ENCODE measurements around the gene BCL2L13. TPM values are rescaled to one million over a fixed set of nuclear protein-coding genes. Genes with fewer than 3 reads are reported as not detected.
"Not testable (repeated sequence)": the region's sequence is repeated elsewhere in the genome, so short reads cannot be mapped to it uniquely, and the experiment has no call there.

BCL2L13 gene
- polyA plus RNA-seq, 1 experiment, result 74.3 TPM

GRCh38 chr22:17633998-17634323 is 4.6 kb upstream of the BCL2L13 start:
- CTCF ChIA-PET, result interaction anchor here (1.1 kb wide), 1 partner anchor 523 kb away, joined by 3 read pairs; no protein-coding TSS in a partner anchor

GRCh38 chr22:17634696-17635095 is 3.9 kb upstream of the BCL2L13 start:
- Histone ChIP-seq H3K4me3 (ENCODE audit: low read depth, low read length) (no peak overlapping the region), H3K36me3 (ENCODE audit: control insufficient read depth, insufficient read depth, low read length) (no peaks in the 10 kb centered on the region), H3K27me3 (ENCODE audit: control insufficient read depth, insufficient read depth, low read length) (no peaks in the 10 kb centered on the region)
- ChIA-PET POLR2A (no interaction called here), CTCF (no interaction called here)
- TF ChIP-seq CTCF (IDR thresholded peaks at IDR 0.05; ENCODE audit: insufficient read depth, low read depth, low read length), result no peak
- DNase-seq (ENCODE audit: low read depth), result no peak

More at GRCh38 chr22:17633998-17634323, 4.6 kb upstream of the BCL2L13 start:
- Histone ChIP-seq H3K4me3 (ENCODE audit: low read depth, low read length) (no peak overlapping the region), H3K36me3 (ENCODE audit: control insufficient read depth, insufficient read depth, low read length) (no peaks in the 10 kb centered on the region), H3K27me3 (ENCODE audit: control insufficient read depth, insufficient read depth, low read length) (no peaks in the 10 kb centered on the region)
- no peak for TF ChIP-seq CTCF (IDR thresholded peaks at IDR 0.05; ENCODE audit: insufficient read depth, low read depth, low read length)
- DNase-seq (ENCODE audit: low read depth), result no peak
- POLR2A ChIA-PET, result no interaction called here

GRCh38 chr22:17636850-17637249 is 1.7 kb upstream of the BCL2L13 start:
- DNase-seq (ENCODE audit: low read depth); H3K4me3 ChIP-seq (ENCODE audit: low read depth, low read length); POLR2A ChIA-PET; H3K27me3 ChIP-seq (ENCODE audit: control insufficient read depth, insufficient read depth, low read length); H3K36me3 ChIP-seq (ENCODE audit: control insufficient read depth, insufficient read depth, low read length): not testable (repeated sequence)
- CTCF ChIA-PET, result interaction anchor here (0.6 to 0.7 kb wide), 2 partner anchors 58 to 1507 kb away, joined by 3 to 4 read pairs; no protein-coding TSS in a partner anchor

- Histone ChIP-seq H3K4me3 (ENCODE audit: low read depth, low read length) (peak overlapping the region; percentile 94), H3K27me3 (ENCODE audit: control insufficient read depth, insufficient read depth, low read length) (no peaks in the 10 kb centered on the region), H3K36me3 (ENCODE audit: control insufficient read depth, insufficient read depth, low read length) (no peaks in the 10 kb centered on the region)
- ChIA-PET POLR2A (no interaction called here), CTCF (no interaction called here)
- no peak for DNase-seq (ENCODE audit: low read depth)
- TF ChIP-seq CTCF (IDR thresholded peaks at IDR 0.05; ENCODE audit: insufficient read depth, low read depth, low read length), result no peak
These were observed 921 bp upstream of the BCL2L13 start for GRCh38 chr22:17637490-17638181.

- DNase-seq (ENCODE audit: low read depth), result no peak
- 0 out of 2 replicates have a peak, but pooled peaks have one; percentile 11 for TF ChIP-seq CTCF (IDR thresholded peaks at IDR 0.05; ENCODE audit: insufficient read depth, low read depth, low read length)
- ChIA-PET POLR2A (no interaction called here), CTCF (interaction anchor here (1.0 kb wide), 1 partner anchor 11 kb away, joined by 3 read pairs; no protein-coding TSS in a partner anchor)
- Histone ChIP-seq H3K36me3 (ENCODE audit: control insufficient read depth, insufficient read depth, low read length) (no peaks in the 10 kb centered on the region), H3K27me3 (ENCODE audit: control insufficient read depth, insufficient read depth, low read length) (no peaks in the 10 kb centered on the region), H3K4me3 (ENCODE audit: low read depth, low read length) (peak overlapping the region; percentile 94)
These were observed 450 bp upstream of the BCL2L13 start for GRCh38 chr22:17638182-17638431.

GRCh38 chr22:17639247-17639741 is 737 bp downstream of the BCL2L13 start:
- no peak for TF ChIP-seq CTCF (IDR thresholded peaks at IDR 0.05; ENCODE audit: insufficient read depth, low read depth, low read length)
- ChIA-PET POLR2A (no interaction called here), CTCF (interaction anchor here (0.7 to 1.2 kb wide), 4 partner anchors 8 to 364 kb away, joined by 3 read pairs; no protein-coding TSS in a partner anchor)

More at GRCh38 chr22:17639247-17639741, 737 bp downstream of the BCL2L13 start:
- DNase-seq (ENCODE audit: low read depth), result no peak
- Histone ChIP-seq H3K36me3 (ENCODE audit: control insufficient read depth, insufficient read depth, low read length) (no peaks in the 10 kb centered on the region), H3K27me3 (ENCODE audit: control insufficient read depth, insufficient read depth, low read length) (no peaks in the 10 kb centered on the region), H3K4me3 (ENCODE audit: low read depth, low read length) (peak overlapping the region; percentile 94)

Measured in BJ (cell line).